Naive thymus-derived CD4-positive, alpha-beta T cell (primary cell): Measurements from ENCODE around the gene NLRP4. TPM values are rescaled to one million over a fixed set of nuclear protein-coding genes. Genes with fewer than 3 reads are reported as not detected.

ENCODE experiments used
- ATAC-seq: fragments of 150-1000 bp; cut with Tn5 transposase; 2 replicates; pipeline ENCODE4 v1.10.0; 2021; ENCODE audit warnings: mild to moderate bottlenecking, moderate library complexity
- CTCF ChIA-PET: fragments of 350-600 bp; sonication (Branson Sonifier 250); formaldehyde crosslinking; loops from one replicate; lab custom pipeline; 2021; ENCODE audit warnings: antibody characterized with exemption; lab: Charles Lee
- POLR2A ChIA-PET: fragments of 350-600 bp; sonication (Branson Sonifier 250); formaldehyde crosslinking; loops from one replicate; lab custom pipeline; 2021; ENCODE audit warnings: antibody characterized with exemption, inconsistent platforms; lab: Charles Lee
- DNase-seq, 9 donors: peaks; one replicate each; pipeline versions ENCODE4 v3.0.0 to v3.0.0-alpha.2; 2020 to 2022; ENCODE audit warnings: mixed read lengths in 1 of 9
- H3K27ac ChIP-seq: one replicate; pipeline ENCODE4 v1.7.0; 2013; ENCODE audit warnings: mild to moderate bottlenecking, low read depth, low read length, moderate library complexity
- H3K27me3 ChIP-seq, 2 donors: one replicate each; pipeline ENCODE4 v1.7.0; 2013; ENCODE audit warnings: low read length in 2 of 2, mild to moderate bottlenecking in 2 of 2, moderate library complexity in 2 of 2; ENCODE audit not compliant: control insufficient read depth in 2 of 2, insufficient read depth in 2 of 2
- H3K36me3 ChIP-seq, 3 experiments: 1 replicate in 2 of 3; 2 replicates in 1 of 3; pipeline ENCODE4 v1.7.0; 2013; ENCODE audit warnings: low read length in 3 of 3, mild to moderate bottlenecking in 3 of 3, moderate library complexity in 1 of 3; ENCODE audit not compliant: insufficient read depth in 3 of 3, control insufficient read depth in 2 of 3
- H3K4me1 ChIP-seq, 2 donors: one replicate each; pipeline ENCODE4 v1.7.0; 2013; ENCODE audit warnings: low read length in 2 of 2, mild to moderate bottlenecking in 2 of 2, moderate library complexity in 1 of 2; ENCODE audit not compliant: control insufficient read depth in 2 of 2, insufficient read depth in 2 of 2
- H3K4me3 ChIP-seq: 2 replicates; pipeline ENCODE4 v1.7.0; 2013; ENCODE audit warnings: mild to moderate bottlenecking, low read length
- H3K9me3 ChIP-seq, 3 experiments: 1 replicate in 2 of 3; 2 replicates in 1 of 3; pipeline ENCODE4 v1.7.0; 2013; ENCODE audit warnings: low read length in 3 of 3; ENCODE audit not compliant: control insufficient read depth in 2 of 3
- H3K27ac Mint-ChIP-seq, 9 donors: one replicate each; pipeline ENCODE4 v1.8.0; 2020 to 2022; ENCODE audit warnings: mixed read lengths in 9 of 9, mild to moderate bottlenecking in 8 of 9, moderate library complexity in 5 of 9, inconsistent platforms in 2 of 9
- H3K27me3 Mint-ChIP-seq, 5 donors: one replicate each; pipeline ENCODE4 v1.8.0; 2021 to 2022; ENCODE audit warnings: mixed read lengths in 5 of 5, mild to moderate bottlenecking in 1 of 5
- H3K36me3 Mint-ChIP-seq, 5 donors: one replicate each; pipeline ENCODE4 v1.8.0; 2020 to 2022; ENCODE audit warnings: mixed read lengths in 5 of 5, mild to moderate bottlenecking in 3 of 5, inconsistent platforms in 1 of 5
- H3K4me1 Mint-ChIP-seq, 7 donors: one replicate each; pipeline ENCODE4 v1.8.0; 2020 to 2022; ENCODE audit warnings: mixed read lengths in 7 of 7, mild to moderate bottlenecking in 3 of 7, inconsistent platforms in 1 of 7
- H3K4me3 Mint-ChIP-seq, 10 donors: one replicate each; pipeline ENCODE4 v1.8.0; 2020 to 2022; ENCODE audit warnings: mild to moderate bottlenecking in 10 of 10, mixed read lengths in 10 of 10, moderate library complexity in 6 of 10, inconsistent platforms in 2 of 10
- H3K9me3 Mint-ChIP-seq, 11 donors: one replicate each; pipeline ENCODE4 v1.8.0; 2020 to 2022; ENCODE audit warnings: mixed read lengths in 11 of 11, mild to moderate bottlenecking in 4 of 11, inconsistent platforms in 1 of 11, moderate library complexity in 1 of 11
- intact Hi-C, 2 donors: fragments of 100-400 bp; cut with micrococcal nuclease; formaldehyde crosslinking; loops; one replicate each; pipeline ENCODE4 v1.15.1; 2023
- polyA plus RNA-seq, 2 donors: library from polyadenylated mRNA; unstranded; fragments of 300-500 nt; fragmentation: Illumina TruSeq; gene quantifications; one replicate each; pipeline ENCODE4 v1.2.3, GENCODE V29; 2021
- total RNA-seq, 6 experiments: library from RNA in 5 of 6; stranded (reverse) in 5 of 6; gene quantifications; 1 replicate in 5 of 6; 2 replicates in 1 of 6; pipeline ENCODE4 v1.2.3 and lab custom pipeline; 2021 to 2026

Gene NLRP4
- total and polyA plus RNA-seq, 7 experiments from 2014 or later, result not detected

DNA sequence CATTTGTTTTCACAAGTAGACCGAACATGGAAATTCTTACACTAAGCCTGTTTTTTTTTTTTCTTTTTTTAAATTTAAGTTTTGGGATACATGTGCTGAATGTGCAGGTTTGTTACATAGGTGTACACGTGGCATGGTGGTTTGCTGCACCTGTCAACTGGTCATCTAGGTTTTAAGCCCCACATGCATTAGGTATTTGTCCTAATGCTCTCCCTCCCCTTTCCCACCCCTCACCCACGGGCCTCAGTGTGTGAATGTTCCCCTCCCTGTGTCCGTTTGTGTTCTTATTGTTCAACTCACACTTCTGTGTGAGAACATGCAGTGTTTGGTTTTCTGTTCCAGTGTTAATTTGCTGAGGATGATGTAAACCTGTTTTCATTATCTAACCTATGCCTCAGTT is 2.6 kb downstream of the NLRP4 start:
- H3K36me3 Mint-ChIP-seq, result peaks cover 0 to 3% (median 0%) of the 10 kb centered on the region in 5 donors
- peaks cover 0 to 16% (median 3%) of the 10 kb centered on the region in 5 donors for H3K27me3 Mint-ChIP-seq
- intact Hi-C loops, result no loop called here
- no peak for ATAC-seq
- no peak overlapping the region for H3K27ac Mint-ChIP-seq
- H3K27ac ChIP-seq, result no peak overlapping the region
- ChIA-PET CTCF (no interaction called here), POLR2A (no interaction called here)
- H3K36me3 ChIP-seq, result no peaks in the 10 kb centered on the region
- H3K27me3 ChIP-seq, result no peaks in the 10 kb centered on the region
- H3K4me3 ChIP-seq, result no peak overlapping the region
- H3K4me1 Mint-ChIP-seq, result no peaks in the 10 kb centered on the region
- H3K4me1 ChIP-seq, result no peaks in the 10 kb centered on the region
- H3K4me3 Mint-ChIP-seq, result no peak overlapping the region
- no peak for DNase-seq
- H3K9me3 Mint-ChIP-seq, result peaks cover 6 to 51% (median 24%) of the 10 kb centered on the region in 11 donors
- H3K9me3 ChIP-seq, result peaks cover 0 to 5% (median 0%) of the 10 kb centered on the region in 3 experiments

DNA sequence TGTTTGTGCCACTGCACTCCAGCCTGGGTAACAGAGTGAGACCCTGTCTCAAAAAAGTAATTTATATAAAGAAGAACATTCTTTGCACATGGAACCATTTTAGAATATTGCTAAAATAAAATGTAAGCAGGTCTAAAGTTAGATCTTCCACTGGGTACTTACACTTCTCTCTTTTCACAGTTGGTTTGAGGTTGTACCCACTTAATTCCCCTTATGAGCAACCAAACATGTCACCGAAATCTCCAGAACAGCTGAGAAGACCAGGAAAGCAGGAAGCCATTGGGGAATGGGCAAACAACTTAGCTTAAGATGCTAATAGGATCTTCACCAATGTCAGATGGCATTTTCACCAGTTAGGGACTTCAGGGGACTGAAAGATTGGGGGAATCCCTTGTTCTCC is 18.8 kb downstream of the NLRP4 start:
- intact Hi-C loops, result no loop called here
- DNase-seq, result no peak
- Mint-ChIP-seq H3K27me3 (peaks cover 0 to 9% (median 0%) of the 10 kb centered on the region in 5 donors), H3K27ac (no peak overlapping the region), H3K9me3 (peaks cover 0 to 30% (median 13%) of the 10 kb centered on the region in 11 donors), H3K4me3 (no peak overlapping the region), H3K4me1 (no peaks in the 10 kb centered on the region), H3K36me3 (peaks cover 0 to 4% (median 0%) of the 10 kb centered on the region in 5 donors)
- ChIA-PET POLR2A (no interaction called here), CTCF (no interaction called here)
- Histone ChIP-seq H3K27ac (no peak overlapping the region), H3K4me1 (no peaks in the 10 kb centered on the region), H3K27me3 (no peaks in the 10 kb centered on the region), H3K4me3 (no peak overlapping the region), H3K9me3 (no peaks in the 10 kb centered on the region), H3K36me3 (no peaks in the 10 kb centered on the region)
- ATAC-seq, result no peak

DNA sequence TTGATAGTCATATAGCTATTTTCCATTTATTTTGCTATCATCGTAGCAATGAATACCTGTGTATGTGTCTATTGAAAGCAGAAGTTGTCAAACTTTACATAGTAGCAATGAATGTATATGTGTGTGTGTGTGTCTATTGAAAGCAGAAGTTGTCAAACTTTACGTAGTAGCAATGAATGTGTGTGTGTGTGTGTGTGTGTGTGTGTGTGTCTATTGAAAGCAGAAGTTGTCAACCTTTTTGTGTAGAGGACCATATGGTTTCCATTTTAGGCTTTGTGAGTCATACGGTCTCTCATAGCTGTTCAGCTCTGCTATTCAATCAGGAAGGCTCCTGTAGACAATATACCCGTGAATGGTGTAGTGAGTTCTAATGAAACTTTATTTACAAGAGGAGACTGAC is 20.8 kb downstream of the NLRP4 start:
- Mint-ChIP-seq H3K4me1 (no peaks in the 10 kb centered on the region), H3K27ac (no peak overlapping the region), H3K36me3 (peaks cover 0 to 4% (median 0%) of the 10 kb centered on the region in 5 donors), H3K9me3 (peaks cover 0 to 33% (median 15%) of the 10 kb centered on the region in 11 donors), H3K27me3 (peaks cover 0 to 9% (median 0%) of the 10 kb centered on the region in 5 donors), H3K4me3 (no peak overlapping the region)
- ATAC-seq (no peak), DNase-seq (no peak)
- H3K4me1 ChIP-seq, result no peaks in the 10 kb centered on the region
- ChIA-PET POLR2A (no interaction called here), CTCF (no interaction called here)
- no peak overlapping the region for H3K4me3 ChIP-seq
- intact Hi-C loops, result no loop called here
- no peaks in the 10 kb centered on the region for H3K36me3 ChIP-seq
- H3K9me3 ChIP-seq, result no peaks in the 10 kb centered on the region
- no peaks in the 10 kb centered on the region for H3K27me3 ChIP-seq
- no peak overlapping the region for H3K27ac ChIP-seq

DNA sequence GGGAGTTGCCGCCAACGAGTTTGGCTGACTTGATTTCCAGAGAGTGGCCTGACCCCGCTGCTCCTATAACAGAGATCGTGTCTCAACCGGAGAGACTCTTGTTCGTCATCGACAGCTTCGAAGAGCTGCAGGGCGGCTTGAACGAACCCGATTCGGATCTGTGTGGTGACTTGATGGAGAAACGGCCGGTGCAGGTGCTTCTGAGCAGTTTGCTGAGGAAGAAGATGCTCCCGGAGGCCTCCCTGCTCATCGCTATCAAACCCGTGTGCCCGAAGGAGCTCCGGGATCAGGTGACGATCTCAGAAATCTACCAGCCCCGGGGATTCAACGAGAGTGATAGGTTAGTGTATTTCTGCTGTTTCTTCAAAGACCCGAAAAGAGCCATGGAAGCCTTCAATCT is 21.6 kb downstream of the NLRP4 start:
- CTCF ChIA-PET, result interaction anchor here (0.6 kb wide), 1 partner anchor 51 kb away, joined by 3 read pairs; no protein-coding TSS in a partner anchor
- no peak overlapping the region for H3K27ac Mint-ChIP-seq
- H3K36me3 Mint-ChIP-seq, result peaks cover 0 to 4% (median 0%) of the 10 kb centered on the region in 5 donors
- H3K9me3 Mint-ChIP-seq, result peaks cover 0 to 32% (median 14%) of the 10 kb centered on the region in 11 donors
- H3K4me3 Mint-ChIP-seq, result no peak overlapping the region
- no peaks in the 10 kb centered on the region for H3K4me1 Mint-ChIP-seq
- ATAC-seq (no peak), DNase-seq (no peak)
- H3K27ac ChIP-seq, result no peak overlapping the region
- H3K4me3 ChIP-seq, result no peak overlapping the region
- POLR2A ChIA-PET, result no interaction called here
- H3K27me3 ChIP-seq, result no peaks in the 10 kb centered on the region
- no peaks in the 10 kb centered on the region for H3K9me3 ChIP-seq
- no peaks in the 10 kb centered on the region for H3K36me3 ChIP-seq
- intact Hi-C loops, result no loop called here
- H3K27me3 Mint-ChIP-seq, result peaks cover 0 to 9% (median 0%) of the 10 kb centered on the region in 5 donors
- no peaks in the 10 kb centered on the region for H3K4me1 ChIP-seq

DNA sequence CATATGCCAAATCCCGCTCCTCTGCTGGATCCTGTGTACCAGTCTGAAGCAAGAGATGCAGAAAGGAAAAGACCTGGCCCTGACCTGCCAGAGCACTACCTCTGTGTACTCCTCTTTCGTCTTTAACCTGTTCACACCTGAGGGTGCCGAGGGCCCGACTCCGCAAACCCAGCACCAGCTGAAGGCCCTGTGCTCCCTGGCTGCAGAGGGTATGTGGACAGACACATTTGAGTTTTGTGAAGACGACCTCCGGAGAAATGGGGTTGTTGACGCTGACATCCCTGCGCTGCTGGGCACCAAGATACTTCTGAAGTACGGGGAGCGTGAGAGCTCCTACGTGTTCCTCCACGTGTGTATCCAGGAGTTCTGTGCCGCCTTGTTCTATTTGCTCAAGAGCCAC is 22.1 kb downstream of the NLRP4 start:
- Histone ChIP-seq H3K27me3 (no peaks in the 10 kb centered on the region), H3K36me3 (no peaks in the 10 kb centered on the region), H3K4me1 (no peaks in the 10 kb centered on the region), H3K9me3 (no peaks in the 10 kb centered on the region), H3K4me3 (no peak overlapping the region), H3K27ac (no peak overlapping the region)
- H3K9me3 Mint-ChIP-seq, result peaks cover 0 to 34% (median 14%) of the 10 kb centered on the region in 11 donors
- H3K27ac Mint-ChIP-seq, result peak overlapping the region in 1 of 9 donors; percentile 83
- DNase-seq (no peak), ATAC-seq (no peak)
- CTCF ChIA-PET, result no interaction called here
- peaks cover 0 to 9% (median 0%) of the 10 kb centered on the region in 5 donors for H3K27me3 Mint-ChIP-seq
- POLR2A ChIA-PET, result no interaction called here
- no peaks in the 10 kb centered on the region for H3K4me1 Mint-ChIP-seq
- no peak overlapping the region for H3K4me3 Mint-ChIP-seq
- intact Hi-C loops, result no loop called here
- H3K36me3 Mint-ChIP-seq, result peaks cover 0 to 4% (median 0%) of the 10 kb centered on the region in 5 donors

DNA sequence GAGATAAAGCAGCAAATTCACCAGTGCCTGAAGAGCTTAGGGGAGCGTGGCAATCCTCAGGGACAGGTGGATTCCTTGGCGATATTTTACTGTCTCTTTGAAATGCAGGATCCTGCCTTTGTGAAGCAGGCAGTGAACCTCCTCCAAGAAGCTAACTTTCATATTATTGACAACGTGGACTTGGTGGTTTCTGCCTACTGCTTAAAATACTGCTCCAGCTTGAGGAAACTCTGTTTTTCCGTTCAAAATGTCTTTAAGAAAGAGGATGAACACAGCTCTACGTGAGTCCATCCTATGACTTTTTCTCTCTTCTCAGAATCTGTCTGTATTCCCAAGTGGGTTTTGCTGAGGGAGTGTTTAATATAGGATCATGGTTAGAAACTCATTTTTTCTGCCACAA is 22.6 kb downstream of the NLRP4 start:
- Mint-ChIP-seq H3K4me1 (no peaks in the 10 kb centered on the region), H3K36me3 (peaks cover 0 to 4% (median 0%) of the 10 kb centered on the region in 5 donors), H3K4me3 (no peak overlapping the region), H3K27me3 (peaks cover 0 to 9% (median 0%) of the 10 kb centered on the region in 5 donors), H3K9me3 (peaks cover 0 to 28% (median 10%) of the 10 kb centered on the region in 11 donors), H3K27ac (no peak overlapping the region)
- H3K9me3 ChIP-seq, result no peaks in the 10 kb centered on the region
- intact Hi-C loops, result no loop called here
- DNase-seq (no peak), ATAC-seq (no peak)
- no peak overlapping the region for H3K4me3 ChIP-seq
- no peaks in the 10 kb centered on the region for H3K4me1 ChIP-seq
- no peaks in the 10 kb centered on the region for H3K36me3 ChIP-seq
- no peak overlapping the region for H3K27ac ChIP-seq
- POLR2A ChIA-PET, result no interaction called here
- CTCF ChIA-PET, result no interaction called here
- no peaks in the 10 kb centered on the region for H3K27me3 ChIP-seq

DNA sequence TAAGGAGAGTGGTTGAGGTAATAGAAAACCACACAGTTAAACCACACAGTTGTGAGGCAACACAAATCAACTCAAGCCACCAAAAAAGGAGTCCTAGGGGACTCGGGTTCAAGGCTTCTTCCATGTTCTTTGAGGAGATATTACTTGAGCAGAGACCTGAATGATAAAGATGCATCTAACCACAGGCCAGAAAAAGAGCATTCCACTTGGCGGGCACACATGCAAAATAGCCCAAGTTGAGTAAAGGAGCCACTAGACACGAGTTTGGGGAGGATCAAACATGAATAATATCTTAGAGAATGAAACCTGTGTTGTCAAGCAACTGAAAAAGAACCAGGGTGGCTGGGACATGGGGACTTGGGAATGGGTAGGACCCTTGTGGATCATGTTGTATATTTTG is 30.2 kb downstream of the NLRP4 start:
- Histone ChIP-seq H3K9me3 (no peaks in the 10 kb centered on the region), H3K27me3 (no peaks in the 10 kb centered on the region), H3K27ac (no peak overlapping the region), H3K4me3 (no peak overlapping the region), H3K36me3 (no peaks in the 10 kb centered on the region), H3K4me1 (no peaks in the 10 kb centered on the region)
- H3K9me3 Mint-ChIP-seq, result peaks cover 9 to 59% (median 24%) of the 10 kb centered on the region in 11 donors
- H3K4me1 Mint-ChIP-seq, result no peaks in the 10 kb centered on the region
- H3K27me3 Mint-ChIP-seq, result peaks cover 0 to 23% (median 12%) of the 10 kb centered on the region in 5 donors
- H3K4me3 Mint-ChIP-seq, result no peak overlapping the region
- ChIA-PET POLR2A (no interaction called here), CTCF (no interaction called here)
- ATAC-seq (no peak), DNase-seq (no peak)
- peaks cover 0 to 7% (median 0%) of the 10 kb centered on the region in 5 donors for H3K36me3 Mint-ChIP-seq
- intact Hi-C loops, result no loop called here
- H3K27ac Mint-ChIP-seq, result no peak overlapping the region
